Non-pigmented ciliary epithelial cell (primary cell): Measurements from ENCODE around the gene CSF2.

Experiments
- DNase-seq: peaks from one replicate; pipeline ENCODE4 v3.0.0-alpha.2; 2010; ENCODE audit warnings: low read depth

CSF2 gene

DNA sequence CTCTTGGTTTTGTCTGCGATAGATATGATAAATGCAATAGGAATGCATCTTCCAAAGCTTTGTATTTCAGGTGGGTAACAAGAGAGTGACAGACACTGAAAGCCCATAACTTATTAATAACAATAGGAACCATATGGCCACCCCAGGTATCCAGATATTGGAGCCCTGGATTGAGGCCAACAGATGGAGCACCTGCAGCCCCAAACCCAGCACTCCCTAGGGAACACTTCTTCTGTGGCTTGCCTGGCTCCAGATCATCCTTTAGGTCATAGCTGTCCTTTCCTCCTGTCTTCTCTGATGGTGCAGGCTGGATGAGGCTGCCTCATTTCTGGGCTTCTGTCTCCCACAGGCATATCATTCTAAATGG, 18.2 kb upstream of the CSF2 start:
- no peak for DNase-seq

DNA sequence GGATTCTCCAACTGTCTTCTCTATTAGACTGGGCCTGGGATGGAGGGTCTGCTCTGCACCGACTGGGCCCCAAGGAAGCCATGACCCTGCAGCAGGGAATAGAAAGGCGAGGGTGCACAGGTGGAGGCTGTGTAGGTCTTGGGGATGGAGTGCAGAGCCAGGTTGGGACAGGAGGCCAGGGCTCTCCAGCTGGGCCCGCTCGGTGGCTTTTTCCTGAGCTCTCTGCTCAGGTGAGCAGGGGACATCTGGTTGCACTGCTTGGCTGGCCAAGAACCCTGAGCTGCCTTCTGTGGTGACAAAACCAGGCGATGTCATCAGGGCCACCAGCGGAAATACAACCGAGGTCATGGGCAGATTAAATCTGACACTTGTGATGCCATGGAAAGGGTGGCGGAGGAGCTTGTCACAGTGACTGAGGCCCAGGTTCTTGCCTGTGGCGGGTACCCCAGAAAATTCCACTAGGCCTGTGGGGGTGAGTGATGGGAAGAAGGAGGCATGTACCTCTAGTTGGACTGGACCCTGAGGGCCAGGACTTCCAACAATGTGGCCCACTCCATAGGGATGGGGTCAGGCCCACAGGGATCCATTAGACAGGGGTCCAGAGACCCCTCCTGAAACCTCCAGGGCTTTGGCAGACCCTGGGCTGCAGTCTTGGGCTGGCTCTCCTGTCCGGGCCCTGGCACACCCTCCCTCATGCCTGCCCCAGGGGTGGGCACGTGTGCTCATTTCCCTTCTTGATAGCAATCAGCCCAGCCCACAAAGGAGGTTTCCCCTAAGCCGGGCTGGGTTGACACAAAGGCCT, 17.6 kb upstream of the CSF2 start:
- no peak for DNase-seq

DNA sequence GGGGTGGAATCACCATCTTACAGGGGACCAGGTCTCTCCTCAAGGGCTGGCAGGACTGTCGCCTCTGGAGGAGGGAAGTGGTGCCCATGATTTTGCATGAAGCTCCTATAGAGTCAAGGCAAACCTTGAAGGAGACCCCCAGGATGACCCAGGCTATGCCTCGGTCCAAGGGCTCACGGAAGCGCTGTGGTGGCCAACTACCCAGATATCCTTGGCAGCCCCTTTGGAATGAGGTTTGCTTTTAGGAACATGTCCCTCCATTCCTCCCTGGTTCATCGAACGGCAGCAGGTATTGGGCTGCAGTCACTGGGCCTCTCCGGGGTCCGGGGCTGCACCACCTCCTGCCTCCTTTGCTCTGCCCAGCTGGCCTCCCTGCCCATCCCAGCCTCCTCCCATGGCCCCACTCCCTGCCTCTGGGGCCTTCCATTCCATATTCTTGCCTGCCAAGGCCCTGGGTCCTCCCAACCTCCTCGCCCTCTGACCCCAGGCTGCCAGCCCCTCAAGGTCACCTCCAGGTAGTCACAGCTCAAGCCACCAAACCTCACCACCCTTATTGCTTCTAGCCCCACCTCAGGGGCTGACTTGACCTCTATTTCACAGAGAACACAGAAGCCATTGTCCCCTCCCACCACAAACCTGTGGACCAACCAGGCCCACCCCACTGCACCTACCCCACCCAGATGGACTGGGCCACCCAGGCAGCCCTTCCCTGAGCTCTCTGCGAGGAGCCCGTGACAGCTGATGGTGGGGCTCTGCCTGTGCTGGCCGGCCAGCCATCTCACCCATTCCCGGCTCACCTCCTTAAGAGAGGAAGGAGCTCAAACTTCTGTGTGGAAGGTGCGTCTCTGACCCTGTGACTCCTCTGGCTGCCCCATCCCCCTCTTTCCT, 16.7 kb upstream of the CSF2 start:
- DNase-seq = no peak

DNA sequence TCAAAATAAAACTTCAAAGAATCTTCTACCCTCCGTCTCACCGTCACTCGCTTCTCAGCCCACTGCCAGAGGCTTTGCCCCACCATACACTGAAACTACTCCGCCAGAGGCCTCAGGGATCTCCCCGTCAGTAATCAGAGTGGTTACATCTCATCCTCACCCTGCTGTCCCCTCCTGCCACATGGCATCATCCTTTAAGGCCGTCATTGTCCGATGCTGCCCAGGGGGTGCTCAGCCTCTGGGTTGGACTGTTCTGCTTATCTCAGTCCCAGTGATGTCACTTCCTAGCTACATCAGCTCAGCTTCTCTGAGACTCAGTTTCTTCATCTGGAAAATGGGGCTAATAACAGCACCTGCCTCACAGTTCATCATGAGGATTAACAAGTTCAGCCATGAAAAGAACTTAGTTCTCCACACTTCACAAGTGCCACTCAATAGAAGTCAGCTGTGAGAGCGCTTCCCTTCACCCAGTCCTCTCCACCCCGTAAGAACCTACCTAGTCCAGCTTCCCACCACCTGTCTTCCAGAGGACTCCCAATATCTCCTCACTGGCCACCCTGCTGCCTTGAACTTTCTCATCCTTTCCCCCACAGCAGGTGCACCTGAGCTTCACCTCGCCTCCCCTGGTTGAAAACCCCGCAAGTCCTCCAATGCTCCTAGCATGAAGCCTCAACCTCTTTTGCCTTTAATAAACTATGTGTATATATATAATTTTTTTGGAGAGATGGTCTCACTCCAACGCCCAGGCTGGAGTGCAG, 15.9 kb upstream of the CSF2 start:
- DNase-seq = no peak

DNA sequence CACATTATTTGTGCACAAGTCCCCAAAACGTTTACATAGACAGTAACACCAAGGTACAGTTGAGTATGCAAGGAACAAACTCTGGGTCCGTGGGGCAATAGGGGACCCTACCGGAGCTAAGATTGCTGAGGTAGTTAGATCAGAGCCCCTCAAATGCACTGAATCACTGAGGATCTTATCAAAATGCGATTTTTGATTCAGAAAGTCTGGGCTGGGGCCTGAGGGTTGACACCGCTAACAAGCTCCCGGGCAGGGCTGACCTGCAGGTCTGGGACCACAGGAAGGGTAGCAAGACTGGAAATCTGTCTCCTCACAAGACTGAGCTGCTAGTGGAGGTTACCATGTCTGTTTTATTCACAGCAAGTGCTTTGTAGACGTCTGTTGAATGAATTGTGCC, 14.9 kb upstream of the CSF2 start:
- DNase-seq = no peak

DNA sequence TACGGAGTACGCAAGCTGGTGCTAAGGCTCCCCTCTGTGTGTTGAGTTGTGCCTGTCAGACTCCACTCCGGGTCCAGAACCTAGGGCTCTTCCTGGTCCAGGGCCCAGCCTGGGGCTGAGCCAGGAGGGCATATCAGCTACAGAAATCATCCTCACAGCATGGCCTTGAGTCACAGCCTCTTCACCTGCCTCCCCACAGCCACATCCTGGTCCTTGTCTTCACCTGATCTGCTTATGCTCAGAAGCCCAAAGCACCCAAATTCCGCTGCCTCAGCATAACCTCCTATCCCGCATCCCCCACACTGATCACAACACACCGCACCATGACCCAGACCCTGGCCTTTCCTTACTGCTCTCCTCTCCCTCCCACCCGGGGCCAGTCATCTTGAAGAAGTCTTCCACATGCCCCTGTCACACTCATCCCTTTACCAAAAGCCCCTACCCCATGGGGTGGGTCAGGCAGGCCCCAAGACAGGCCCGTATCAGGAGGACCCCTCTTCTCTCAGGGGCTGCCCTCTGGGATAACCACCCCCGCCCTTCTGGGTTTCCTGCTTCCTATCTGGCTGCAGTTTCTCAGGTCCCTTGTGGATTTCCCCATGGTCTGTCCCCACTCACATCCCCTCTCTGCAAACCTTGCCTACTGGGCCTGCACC, 14.4 kb upstream of the CSF2 start:
- DNase-seq = no peak

DNA sequence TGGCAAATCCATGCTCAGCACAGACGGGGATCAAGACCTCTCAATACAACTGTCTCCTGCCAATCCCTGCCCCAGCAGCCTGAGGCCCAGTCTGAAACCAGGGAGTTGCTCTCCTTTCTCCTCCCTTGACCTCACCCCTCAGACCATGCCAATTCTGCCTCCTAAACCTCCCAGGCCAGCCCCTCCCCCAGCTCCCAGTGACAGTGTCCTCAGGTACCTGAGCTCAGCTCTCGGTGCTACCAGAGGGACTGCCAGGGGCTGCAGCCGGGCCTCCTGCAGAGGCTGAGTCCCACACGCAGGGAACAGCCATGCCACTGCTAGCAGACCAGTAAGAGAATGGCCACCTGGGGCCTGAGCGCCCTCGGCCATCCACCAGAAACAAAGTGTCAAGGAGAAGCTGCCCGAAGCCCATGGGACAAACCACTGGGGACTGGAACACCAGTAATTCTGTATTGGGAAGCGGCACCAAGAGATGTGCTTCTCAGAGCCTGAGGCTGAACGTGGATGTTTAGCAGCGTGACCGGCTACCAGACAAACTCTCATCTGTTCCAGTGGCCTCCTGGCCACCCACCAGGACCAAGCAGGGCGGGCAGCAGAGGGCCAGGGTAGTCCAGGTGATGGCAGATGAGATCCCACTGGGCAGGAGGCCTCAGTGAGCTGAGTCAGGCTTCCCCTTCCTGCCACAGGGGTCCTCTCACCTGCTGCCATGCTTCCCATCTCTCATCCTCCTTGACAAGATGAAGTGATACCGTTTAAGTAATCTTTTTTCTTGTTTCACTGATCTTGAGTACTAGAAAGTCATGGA, 13.7 kb upstream of the CSF2 start:
- no peak for DNase-seq

DNA sequence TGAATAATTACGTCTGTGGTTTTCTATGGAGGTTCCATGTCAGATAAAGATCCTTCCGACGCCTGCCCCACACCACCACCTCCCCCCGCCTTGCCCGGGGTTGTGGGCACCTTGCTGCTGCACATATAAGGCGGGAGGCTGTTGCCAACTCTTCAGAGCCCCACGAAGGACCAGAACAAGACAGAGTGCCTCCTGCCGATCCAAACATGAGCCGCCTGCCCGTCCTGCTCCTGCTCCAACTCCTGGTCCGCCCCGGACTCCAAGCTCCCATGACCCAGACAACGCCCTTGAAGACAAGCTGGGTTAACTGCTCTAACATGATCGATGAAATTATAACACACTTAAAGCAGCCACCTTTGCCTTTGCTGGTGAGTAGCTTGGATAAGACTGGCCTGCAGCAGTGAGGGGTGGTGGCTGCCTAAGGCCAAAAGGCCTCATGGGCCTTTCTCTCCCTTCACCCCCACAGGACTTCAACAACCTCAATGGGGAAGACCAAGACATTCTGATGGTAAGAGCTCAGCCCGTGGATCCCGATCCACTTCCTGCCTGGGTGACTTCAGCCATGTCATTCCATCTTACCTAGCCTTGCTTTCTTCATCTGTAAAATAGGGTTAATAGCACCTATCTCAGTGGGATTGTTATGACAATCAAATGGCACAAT, 13.0 kb upstream of the CSF2 start, which contains the start of gene IL3:
TSS of gene IL3 (plus strand) at position 155 of the 661 bp plus-strand sequence. CDS start at position 207, 52 bp downstream.
- DNase-seq = no peak

DNA sequence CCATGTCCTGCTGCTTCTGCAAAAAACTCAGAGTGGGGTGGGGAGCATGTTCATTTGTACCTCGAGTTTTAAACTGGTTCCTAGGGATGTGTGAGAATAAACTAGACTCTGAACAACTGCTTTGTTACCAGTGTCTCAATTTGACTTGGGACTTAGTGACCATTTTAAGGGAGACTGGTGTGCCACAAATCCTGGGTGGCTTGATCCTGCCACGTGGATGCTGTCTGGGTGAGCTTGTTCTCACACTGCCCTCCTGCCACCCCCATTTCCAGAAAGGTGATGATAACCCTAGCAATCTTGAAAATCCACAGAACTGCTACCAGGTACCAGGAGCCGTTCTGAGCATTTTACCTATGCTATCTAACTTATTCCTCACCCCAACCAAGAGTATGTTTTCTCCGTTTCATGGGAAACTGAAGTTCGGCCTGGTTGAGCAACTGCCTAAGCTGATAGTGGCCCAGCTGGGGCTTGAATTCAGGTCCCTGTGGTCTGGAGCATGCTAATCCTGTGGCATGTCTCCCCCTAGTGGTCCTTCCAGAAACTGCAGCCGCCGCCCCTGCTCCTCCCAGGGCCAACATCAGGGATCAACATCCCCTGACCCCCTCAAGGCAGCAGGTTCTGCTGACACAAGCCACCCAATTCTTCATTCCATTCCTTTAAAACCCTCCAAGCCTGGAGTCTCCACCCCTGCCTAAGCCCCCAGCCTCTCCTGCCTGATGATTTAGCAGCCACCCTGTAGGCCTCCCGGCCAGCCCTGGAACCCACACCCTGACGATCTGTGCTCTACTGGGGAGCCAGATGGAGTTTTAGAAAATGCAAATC, 10.3 kb upstream of the CSF2 start:
- DNase-seq = no peak

DNA sequence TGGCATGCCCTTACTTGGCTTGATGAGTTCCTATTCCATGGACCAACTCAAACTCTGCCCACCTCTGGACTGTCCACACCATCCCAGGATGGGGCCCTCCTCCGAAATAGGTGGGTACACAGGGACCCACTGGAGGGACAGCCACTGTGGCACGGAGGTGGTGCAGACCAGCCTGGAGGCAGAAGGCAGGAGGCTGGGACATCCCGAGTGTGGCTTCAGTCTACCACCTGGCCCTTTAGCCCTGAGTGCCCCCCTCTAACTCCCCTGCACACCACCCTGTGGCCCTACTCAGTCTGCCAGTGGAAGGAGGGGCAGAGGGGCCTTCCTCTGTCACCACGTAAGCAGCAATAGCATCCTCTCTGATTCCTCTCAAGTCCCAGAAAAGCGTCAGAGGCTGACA, 9.4 kb upstream of the CSF2 start:
- DNase-seq = no peak

DNA sequence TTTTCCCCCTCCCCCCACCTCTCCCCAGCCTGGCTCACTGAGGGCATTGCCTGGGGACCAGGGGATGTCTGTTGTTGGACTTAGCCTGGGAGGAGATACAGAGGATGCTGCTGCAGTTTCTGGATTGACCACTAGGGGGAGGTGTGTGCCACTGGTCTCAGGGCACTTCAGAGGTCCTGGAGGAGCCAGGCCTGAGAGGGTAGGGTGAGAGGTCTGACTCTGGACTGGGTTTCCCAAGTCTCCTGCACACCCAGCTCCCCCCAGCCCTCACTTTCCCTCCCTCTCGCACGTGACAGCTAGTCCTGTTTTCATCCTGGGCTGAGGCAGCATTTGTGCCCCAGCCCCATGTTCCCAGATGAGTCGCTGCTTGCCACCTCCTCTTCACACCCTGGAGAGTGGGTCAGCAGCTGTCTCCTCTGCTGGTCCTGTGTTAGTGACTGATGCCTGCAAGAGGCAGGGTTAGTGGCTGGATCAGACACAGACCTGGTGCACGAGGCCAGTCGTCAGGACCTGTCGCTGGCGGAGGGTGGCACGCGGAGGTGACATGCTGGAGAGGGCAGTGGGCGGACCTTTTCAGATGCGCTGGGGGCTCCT, 8.8 kb upstream of the CSF2 start:
- no peak for DNase-seq

DNA sequence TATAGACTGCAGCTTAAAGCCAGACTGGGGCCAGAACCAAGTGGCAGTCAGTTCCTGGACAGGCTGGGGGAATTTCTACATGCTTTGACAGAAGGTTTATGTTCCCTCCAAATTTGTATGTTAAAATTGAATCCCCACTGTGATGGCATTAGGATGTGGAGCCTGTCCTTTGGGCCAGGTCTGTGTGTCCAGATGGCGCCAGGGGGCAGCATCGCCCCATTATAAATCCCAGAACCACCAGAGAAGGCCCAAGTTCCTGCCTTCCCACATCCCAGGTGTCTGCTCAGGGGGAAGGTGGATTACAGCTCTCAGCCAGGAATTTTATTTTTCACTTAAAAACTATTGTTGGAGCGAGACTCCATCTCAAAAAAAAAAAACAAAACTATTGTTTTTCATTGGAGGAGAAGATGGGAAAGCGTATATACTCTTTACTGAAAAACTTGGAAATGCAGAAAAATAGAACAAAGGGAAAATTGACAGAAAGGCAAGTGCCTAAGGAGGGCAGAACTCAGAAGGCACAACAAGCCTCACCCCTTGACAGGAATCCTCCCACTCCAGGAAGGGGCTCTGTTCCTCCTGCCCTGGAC, 8.1 kb upstream of the CSF2 start:
- no peak for DNase-seq

DNA sequence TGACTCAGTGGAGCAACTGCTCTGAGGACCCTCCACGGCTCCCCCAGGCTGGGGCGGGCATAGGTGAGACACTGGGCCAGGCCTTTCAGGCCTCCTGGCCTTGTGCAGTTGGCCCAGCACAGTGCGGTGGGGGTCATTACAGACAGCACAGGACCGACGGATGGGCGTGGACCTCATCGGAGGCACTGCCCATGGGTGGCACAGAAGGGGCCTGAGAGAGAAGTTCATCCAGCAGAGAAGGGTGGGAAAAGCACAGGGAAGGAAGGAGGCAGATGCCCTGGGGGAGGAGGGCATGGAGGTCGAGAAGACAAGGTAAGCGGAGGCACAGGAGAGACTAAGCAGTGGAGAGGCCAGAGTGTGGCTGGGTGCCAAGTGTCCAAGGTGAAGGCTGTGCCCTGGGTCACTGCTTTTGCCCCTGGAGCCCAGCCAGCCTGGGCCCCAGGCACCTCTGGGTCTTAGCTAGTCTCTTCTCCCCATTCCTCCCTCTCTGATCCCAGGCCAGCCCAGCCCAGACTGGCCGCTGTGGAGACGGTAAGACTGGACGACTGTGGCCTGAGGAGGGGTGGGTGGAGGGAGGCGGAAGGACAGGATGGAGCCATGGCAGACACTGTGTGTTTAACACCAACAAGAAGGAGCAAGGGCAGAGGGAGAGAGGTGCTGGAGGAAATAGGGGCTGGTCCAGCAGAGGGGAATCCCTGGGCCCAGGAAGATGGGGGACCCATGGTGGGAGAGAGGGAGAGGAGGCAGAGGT, 7.5 kb upstream of the CSF2 start:
- DNase-seq = no peak

DNA sequence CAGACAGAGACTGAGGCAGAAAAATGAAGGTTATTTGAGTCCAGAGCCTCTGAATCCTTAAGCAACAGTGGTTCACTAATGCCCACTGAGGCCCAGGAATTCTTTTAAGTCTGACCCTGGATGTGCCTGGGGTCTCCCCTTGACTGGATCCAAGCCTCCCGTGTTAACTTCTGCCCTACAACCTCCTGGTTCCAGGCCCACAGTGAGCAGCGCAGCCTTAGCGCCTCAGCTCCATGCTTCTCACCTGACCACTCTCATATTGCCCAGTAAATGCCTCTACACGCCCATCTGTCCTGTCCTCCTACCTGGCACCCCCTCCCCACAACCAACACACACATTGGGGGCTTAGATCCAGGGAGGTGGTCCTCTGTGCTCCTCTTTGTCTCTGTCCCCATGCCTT, 6.7 kb upstream of the CSF2 start:
- no peak for DNase-seq

DNA sequence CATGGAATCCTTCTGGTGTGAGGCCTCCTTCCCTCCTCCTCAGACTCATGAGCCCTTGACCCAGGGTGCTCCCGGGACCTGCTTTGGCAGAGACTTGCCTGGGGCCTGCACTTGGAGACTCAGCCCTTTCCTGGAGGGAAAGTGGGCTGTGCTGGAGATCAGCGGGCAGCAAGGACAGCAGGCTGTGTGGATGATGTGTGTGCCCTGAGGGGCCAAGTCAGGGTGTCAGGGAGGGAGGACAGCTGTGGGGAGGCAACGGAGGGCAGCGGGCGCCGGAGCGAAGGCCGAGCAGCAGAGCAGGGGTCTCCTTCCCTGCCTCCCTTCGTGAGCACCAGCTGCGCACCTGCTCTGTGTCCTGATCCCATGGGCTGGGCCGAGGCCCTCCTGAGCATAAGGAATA, 6.1 kb upstream of the CSF2 start:
- no peak for DNase-seq

DNA sequence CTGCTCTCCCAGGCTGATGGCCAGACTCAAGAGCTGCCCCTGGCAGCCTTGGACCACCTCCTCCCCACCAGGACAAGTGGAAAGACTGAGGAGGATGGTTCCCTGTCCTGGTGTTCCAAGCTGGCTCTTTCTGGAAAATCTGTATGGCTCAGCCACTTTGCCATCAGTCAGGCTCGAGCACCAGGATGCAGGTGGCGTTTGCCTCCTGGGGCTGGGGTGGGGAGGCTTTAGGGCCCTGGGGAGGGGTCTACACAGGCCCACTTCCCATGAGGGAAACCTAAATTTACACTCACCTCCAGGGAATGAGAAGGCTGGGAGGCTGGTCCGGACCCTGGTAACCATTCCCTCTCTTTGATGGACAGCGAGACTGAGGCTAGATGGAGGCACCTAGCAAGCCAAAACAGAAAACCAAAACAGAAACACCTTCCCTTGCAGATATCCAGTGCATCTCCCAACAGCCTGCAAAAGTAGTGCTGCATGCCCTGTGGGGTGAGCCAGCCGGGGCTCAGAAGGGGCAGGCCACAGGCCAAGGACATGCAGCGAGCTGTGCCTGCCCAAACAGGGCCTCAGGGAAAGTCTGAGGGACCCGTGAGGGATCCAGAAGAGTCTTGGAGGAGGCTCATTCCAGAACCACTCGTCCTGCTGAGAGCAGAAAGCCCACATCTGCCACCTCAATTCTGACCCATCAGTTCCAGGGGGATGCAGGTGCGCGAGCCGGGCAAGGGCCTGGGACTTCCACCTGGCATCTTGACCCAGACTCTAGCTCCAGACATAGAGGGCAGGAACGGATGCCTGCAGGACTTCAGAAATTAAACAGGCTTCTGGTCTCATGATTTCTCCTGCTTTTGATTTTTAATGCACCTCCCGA, 5.4 kb upstream of the CSF2 start:
- no peak for DNase-seq

DNA sequence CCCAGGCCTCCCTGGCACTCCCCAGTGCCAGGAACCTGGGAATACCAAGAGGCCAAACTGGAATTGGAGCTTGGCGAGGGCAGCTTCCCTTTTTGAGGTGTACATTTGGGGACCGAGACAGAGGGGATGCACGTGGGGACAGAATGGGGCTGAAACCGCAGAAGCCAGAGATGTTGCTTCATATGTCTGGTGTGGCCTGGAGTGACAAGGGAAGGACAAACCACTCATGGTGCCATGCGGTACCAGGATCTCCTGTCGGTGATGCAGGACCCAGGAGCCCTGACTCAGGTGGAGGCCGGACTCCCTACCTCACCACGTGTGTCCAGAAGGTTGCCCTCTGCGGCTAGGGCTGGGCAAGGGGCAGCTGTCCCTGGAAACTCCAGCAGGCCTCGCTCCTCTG, 4.0 kb upstream of the CSF2 start:
- DNase-seq = no peak
